GM19463 (cell line): ENCODE data around the gene NSMCE3.

Experiments
- ATAC-seq: cut with Tn5 transposase; IDR thresholded peaks from one replicate; pipeline ENCODE4 v1.9.1; 2021; ENCODE audit warnings: mild to moderate bottlenecking, moderate library complexity; ENCODE audit not compliant: unreplicated experiment

Gene NSMCE3

GRCh38 chr15:29222129-29222853 lies 47.3 kb downstream of the NSMCE3 start:
- no peak for ATAC-seq

- ATAC-seq = no peak
Observed at GRCh38 chr15:29220852-29221251, 48.8 kb downstream of the NSMCE3 start.

- no peak for ATAC-seq
Observed at GRCh38 chr15:29216955-29217354, 52.7 kb downstream of the NSMCE3 start.
